HCEC 1CT (cell line): ENCODE measurements around the gene FAHD2B.
A peak's percentile ranks its signal among the peaks of the same experiment; 100 is the strongest.
"Not testable (repeated sequence)": the region's sequence is repeated elsewhere in the genome, so short reads cannot be mapped to it uniquely, and the experiment has no call there.

ENCODE experiments used
- DNase-seq: peaks from one replicate; pipeline ENCODE4 v3.0.0-alpha.2; 2017

Gene FAHD2B

GRCh38 chr2:97094772-97095611 lies at the start of gene FAHD2B:
Gene FAHD2B (minus strand): TSS chr2:97094882. CDS start chr2:97091706, 3,176 bp downstream.
- peak; percentile 47 for DNase-seq

GRCh38 chr2:97144016-97144415 lies 49.3 kb upstream of the FAHD2B start:
- DNase-seq: not testable (repeated sequence)

- DNase-seq: not testable (repeated sequence)
Observed at GRCh38 chr2:97129090-97129489, 34.4 kb upstream of the FAHD2B start.

GRCh38 chr2:97113882-97114255 lies 19.2 kb upstream of the FAHD2B start:
- not testable (repeated sequence) for DNase-seq

GRCh38 chr2:97113050-97113881 lies 18.6 kb upstream of the FAHD2B start, which contains the start of gene ANKRD36:
Gene ANKRD36 (plus strand): TSS chr2:97113153. CDS start chr2:97113740, 587 bp downstream.
- DNase-seq: peak; percentile 76

GRCh38 chr2:97112320-97113049 lies 17.8 kb upstream of the FAHD2B start:
- peak; percentile 7 for DNase-seq

GRCh38 chr2:97111246-97111645 lies 16.6 kb upstream of the FAHD2B start:
- not testable (repeated sequence) for DNase-seq

GRCh38 chr2:97106878-97107277 lies 12.2 kb upstream of the FAHD2B start:
- not testable (repeated sequence) for DNase-seq

- DNase-seq: not testable (repeated sequence)
Observed at GRCh38 chr2:97098786-97099372, 4.2 kb upstream of the FAHD2B start.

GRCh38 chr2:97095661-97096060 lies 979 bp upstream of the FAHD2B start:
- DNase-seq: no peak

GRCh38 chr2:97093983-97094771 lies 505 bp downstream of the FAHD2B start:
- DNase-seq: not testable (repeated sequence)

GRCh38 chr2:97092946-97093345 lies 1.7 kb downstream of the FAHD2B start:
- not testable (repeated sequence) for DNase-seq

- not testable (repeated sequence) for DNase-seq
Observed at GRCh38 chr2:97088706-97089105, 6.0 kb downstream of the FAHD2B start.

- DNase-seq: not testable (repeated sequence)
Observed at GRCh38 chr2:97085093-97085492, 9.6 kb downstream of the FAHD2B start.

- DNase-seq: not testable (repeated sequence)
Observed at GRCh38 chr2:97083516-97083915, 11.2 kb downstream of the FAHD2B start.

GRCh38 chr2:97082206-97082605 lies 12.5 kb downstream of the FAHD2B start:
- DNase-seq: not testable (repeated sequence)

GRCh38 chr2:97080855-97081254 lies 13.8 kb downstream of the FAHD2B start:
- not testable (repeated sequence) for DNase-seq

- DNase-seq: not testable (repeated sequence)
Observed at GRCh38 chr2:97077213-97077612, 17.5 kb downstream of the FAHD2B start.

- not testable (repeated sequence) for DNase-seq
Observed at GRCh38 chr2:97070915-97071314, 23.8 kb downstream of the FAHD2B start.

- DNase-seq: not testable (repeated sequence)
Observed at GRCh38 chr2:97068722-97069121, 26.0 kb downstream of the FAHD2B start.

GRCh38 chr2:97068074-97068473 lies 26.6 kb downstream of the FAHD2B start:
- DNase-seq: no peak
